A549 (cell line): ENCODE measurements around the gene C5orf34. TPM values are rescaled to one million over a fixed set of nuclear protein-coding genes. Genes with fewer than 3 reads are reported as not detected.

ENCODE experiments used
- ATAC-seq, 2 experiments: fragments of 200-7000 bp in 1 of 2; fragments of >200 bp in 1 of 2; cut with Nextera tagmentation in 1 of 2; cut with Tn5 transposase in 1 of 2; 3 replicates each; pipeline versions ENCODE4 v1.8.0 to v1.9.1; 2018 to 2020; ENCODE audit warnings: mild to moderate bottlenecking in 1 of 2, moderate library complexity in 1 of 2
- CTCF ChIA-PET: fragments of 300-600 bp; sonication (Branson Sonifier 250); formaldehyde crosslinking; extraction: SDS; loops from one replicate; lab custom pipeline; 2021; ENCODE audit warnings: antibody characterized with exemption, inconsistent platforms; lab: Yijun Ruan, JAX
- POLR2A ChIA-PET: fragments of 350-600 bp; formaldehyde crosslinking; extraction: SDS; loops from one replicate; lab custom pipeline; 2021; ENCODE audit warnings: antibody characterized with exemption, inconsistent platforms; lab: Yijun Ruan, JAX
- DNase-seq, 2 experiments: peaks; one replicate each; pipeline versions ENCODE4 v3.0.0 to v3.0.0-alpha.2; 2011 to 2016; ENCODE audit warnings: low read depth in 1 of 2, low spot score in 1 of 2
- FAIRE-seq: peaks from 2 replicates; lab custom pipeline; 2011; peaks lifted over from hg19 to GRCh38; lab: Jason Lieb, UNC
- H3K27ac ChIP-seq, 2 experiments: fragments of >200 bp; sonication (Bioruptor Twin); formaldehyde crosslinking; 3 replicates each; pipeline ENCODE4 v1.5.1; 2016 to 2017
- H3K4me1 ChIP-seq: fragments of >200 bp; sonication (Bioruptor Twin); formaldehyde crosslinking; 3 replicates; pipeline ENCODE4 v1.6.1; 2016
- H3K4me2 ChIP-seq: fragments of >200 bp; sonication (Bioruptor Twin); formaldehyde crosslinking; 3 replicates; pipeline ENCODE4 v1.6.1; 2016
- H3K4me3 ChIP-seq: fragments of >200 bp; sonication (Bioruptor Twin); formaldehyde crosslinking; 3 replicates; pipeline ENCODE4 v1.5.1; 2016
- H3K9me3 ChIP-seq: fragments of >200 bp; sonication (Bioruptor Twin); formaldehyde crosslinking; 3 replicates; pipeline ENCODE4 v1.6.1; 2016
- BHLHE40 ChIP-seq: IDR thresholded peaks from 2 replicates; pipeline ENCODE4 v1.6.1; 2012; ENCODE audit warnings: low read depth, low read length, inconsistent platforms
- CEBPB ChIP-seq, 2 experiments: fragments of >200 bp in 1 of 2; sonication (Bioruptor Twin) in 1 of 2; formaldehyde crosslinking in 1 of 2; IDR thresholded peaks; 2 replicates each; pipeline ENCODE4 v1.6.1; 2012 to 2016
- CHD4 ChIP-seq: fragments of 200-600 bp; sonication (generic); IDR thresholded peaks from 2 replicates; pipeline ENCODE4 v1.6.1; 2016; ENCODE audit warnings: antibody characterized with exemption, mild to moderate bottlenecking, borderline replicate concordance
- CTCF ChIP-seq: fragments of >200 bp; sonication (Bioruptor Twin); formaldehyde crosslinking; IDR thresholded peaks from 3 replicates; pipeline ENCODE4 v1.5.1; 2016
- EHF ChIP-seq: fragments of 250-450 bp; sonication (Bioruptor Pico); IDR thresholded peaks from 2 replicates; pipeline ENCODE4 v1.5.0; 2020; ENCODE audit warnings: mild to moderate bottlenecking
- FOSB ChIP-seq: fragments of 250-450 bp; sonication (Bioruptor Pico); IDR thresholded peaks from 2 replicates; pipeline ENCODE4 v1.5.0; 2020; ENCODE audit warnings: mild to moderate bottlenecking, moderate library complexity
- FOSL2 ChIP-seq, 2 experiments: fragments of 450-650 bp in 1 of 2; fragments of >200 bp in 1 of 2; sonication (Bioruptor Twin) in 1 of 2; formaldehyde crosslinking; IDR thresholded peaks; 2 replicates each; pipeline versions ENCODE4 v1.5.0 to v1.6.1; 2016 to 2020; ENCODE audit warnings: mild to moderate bottlenecking in 1 of 2, moderate library complexity in 1 of 2
- HEYL ChIP-seq: fragments of 250-450 bp; sonication (Bioruptor Pico); IDR thresholded peaks from 2 replicates; pipeline ENCODE4 v1.8.0; 2021; ENCODE audit warnings: mild to moderate bottlenecking, moderate library complexity
- HMGXB4 ChIP-seq: fragments of 250-450 bp; sonication (Bioruptor Pico); IDR thresholded peaks from 2 replicates; pipeline ENCODE4 v1.5.0; 2021; ENCODE audit warnings: mild to moderate bottlenecking, moderate library complexity, borderline replicate concordance
- KDM5A ChIP-seq: fragments of 200-600 bp; sonication (generic); IDR thresholded peaks from 2 replicates; pipeline ENCODE4 v1.6.1; 2016; ENCODE audit warnings: antibody characterized with exemption, mild to moderate bottlenecking
- MAFK ChIP-seq: fragments of 450-650 bp; IDR thresholded peaks from 2 replicates; pipeline ENCODE4 v1.6.1; 2014; ENCODE audit not compliant: partially characterized antibody
- POLR2A ChIP-seq: IDR thresholded peaks from 2 replicates; pipeline ENCODE4 v1.6.1; 2012; ENCODE audit warnings: mild to moderate bottlenecking, low read length
- POLR2AphosphoS2 ChIP-seq: conservative IDR thresholded peaks from 2 replicates; pipeline ENCODE4 v1.6.1; 2012; ENCODE audit warnings: low read length, improper control_type of control experiment, inconsistent platforms
- RARB ChIP-seq: fragments of 250-450 bp; sonication (Bioruptor Pico); IDR thresholded peaks from 2 replicates; pipeline ENCODE4 v1.8.0; 2021; ENCODE audit warnings: mild to moderate bottlenecking, moderate library complexity
- SMC3 ChIP-seq: fragments of >200 bp; sonication (Bioruptor Twin); formaldehyde crosslinking; IDR thresholded peaks from 3 replicates; pipeline ENCODE4 v1.6.1; 2018; ENCODE audit warnings: inconsistent platforms
- TFCP2L1 ChIP-seq: fragments of 250-450 bp; sonication (Bioruptor Pico); IDR thresholded peaks from 2 replicates; pipeline ENCODE4 v1.5.0; 2021; ENCODE audit warnings: mild to moderate bottlenecking
- TP53 ChIP-seq: fragments of 250-450 bp; sonication (Bioruptor Pico); IDR thresholded peaks from 2 replicates; pipeline ENCODE4 v1.5.0; 2021; ENCODE audit warnings: mild to moderate bottlenecking, moderate library complexity
- ZC3H11A ChIP-seq: fragments of 450-650 bp; IDR thresholded peaks from 2 replicates; pipeline ENCODE4 v1.6.1; 2014; ENCODE audit warnings: antibody characterized with exemption, mild to moderate bottlenecking
- ZSCAN20 ChIP-seq: fragments of 250-450 bp; sonication (Bioruptor Pico); IDR thresholded peaks from 2 replicates; pipeline ENCODE4 v1.8.0; 2022; ENCODE audit warnings: mild to moderate bottlenecking, moderate library complexity
- WGBS: methylation state at CpG from one replicate; pipeline ENCODE4 v1.1.6; 2017; ENCODE audit errors: missing lambda C conversion rate; 5-methylcytosine and 5-hydroxymethylcytosine counted together
- polyA plus RNA-seq, 4 experiments: library from polyadenylated mRNA; depleted of rRNA in 3 of 4; stranded (reverse); fragments of >200 nt; fragmentation: RNase III in 1 of 4; extraction: RNeasy Plus Mini Kit Qiagen cat#74134 plus additional on column Dnase treatment in 1 of 4; gene quantifications; 2 replicates in 3 of 4; 3 replicates in 1 of 4; pipeline ENCODE4 v1.2.3, GENCODE V29; 2011 to 2017
- TF ChIP-seq, protein P1 (sequence below): fragments of 250-450 bp; sonication (Bioruptor Pico); IDR thresholded peaks from 2 replicates; pipeline ENCODE4 v1.5.0; 2020; ENCODE audit warnings: low read depth, mild to moderate bottlenecking, moderate library complexity
- TF ChIP-seq, protein P2 (sequence below): fragments of >200 bp; sonication (Bioruptor Twin); formaldehyde crosslinking; IDR thresholded peaks from 3 replicates; pipeline ENCODE4 v1.6.1; 2016

C5orf34 gene
- polyA plus RNA-seq, 2 of the 4 experiments (the other 2 are of a cell fraction), result 7.6 to 16.1 TPM

GRCh38 chr5:43497311-43498104, 17.4 kb downstream of the C5orf34 start (continued):
- TF ChIP-seq, protein P1, sequence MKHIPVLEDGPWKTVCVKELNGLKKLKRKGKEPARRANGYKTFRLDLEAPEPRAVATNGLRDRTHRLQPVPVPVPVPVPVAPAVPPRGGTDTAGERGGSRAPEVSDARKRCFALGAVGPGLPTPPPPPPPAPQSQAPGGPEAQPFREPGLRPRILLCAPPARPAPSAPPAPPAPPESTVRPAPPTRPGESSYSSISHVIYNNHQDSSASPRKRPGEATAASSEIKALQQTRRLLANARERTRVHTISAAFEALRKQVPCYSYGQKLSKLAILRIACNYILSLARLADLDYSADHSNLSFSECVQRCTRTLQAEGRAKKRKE (CRISPR knock-in tag), result no peak
- TF ChIP-seq MAFK (no peak), KDM5A (no peak), POLR2A (no peak), TP53 (CRISPR knock-in tag) (no peak), SMC3 (no peak), FOSL2 (IDR thresholded peaks at IDR 0.05) (no peak), FOSL2 (CRISPR knock-in tag; IDR thresholded peaks at IDR 0.05) (no peak), HMGXB4 (CRISPR knock-in tag) (no peak), CHD4 (no peak), EHF (CRISPR knock-in tag) (no peak), RARB (CRISPR knock-in tag) (no peak)

DNA sequence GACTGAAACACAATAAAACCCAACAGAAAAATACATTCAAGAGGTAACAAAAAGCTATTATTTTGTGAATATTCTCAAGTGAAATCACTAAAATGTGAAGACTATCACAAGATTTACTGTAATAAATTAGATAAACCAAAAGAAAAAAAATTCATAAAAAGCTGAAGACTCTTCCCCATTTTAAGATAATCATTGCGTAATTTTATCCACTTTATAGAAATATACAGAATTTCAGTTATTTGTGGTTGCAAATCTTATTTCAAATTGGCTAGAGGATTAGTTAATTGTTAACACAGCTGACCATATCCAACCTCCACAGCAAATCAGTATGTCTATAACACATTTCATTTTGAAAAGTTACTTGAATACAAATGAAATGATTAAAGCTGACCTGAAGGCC, 23.6 kb downstream of the C5orf34 start:
- ChIA-PET CTCF (interaction anchor here (0.6 to 1.0 kb wide), 2 partner anchors 102 to 498 kb away, joined by 3 to 4 read pairs; no protein-coding TSS in a partner anchor), POLR2A (interaction anchor here (1.5 kb wide), 1 partner anchor 23 kb away, joined by 4 read pairs; the partner anchor contains the start of gene C5orf34)
- FAIRE-seq, result peak; percentile 18
- H3K4me1 ChIP-seq, result no peaks in the 10 kb centered on the region
- no peak overlapping the region for H3K4me3 ChIP-seq
- H3K27ac ChIP-seq, result no peak overlapping the region
- no peaks in the 10 kb centered on the region for H3K9me3 ChIP-seq
- peak in 1 of 2 experiments; percentile 39; a peak in 1 of 4 replicates for TF ChIP-seq CEBPB (IDR thresholded peaks at IDR 0.05)
- no peak for TF ChIP-seq BHLHE40
- H3K4me2 ChIP-seq, result no peak overlapping the region
- no peak for ATAC-seq
- DNase-seq, result no peak
- 93% methylated on average over 1 of the region's 1 CpG for WGBS

DNA sequence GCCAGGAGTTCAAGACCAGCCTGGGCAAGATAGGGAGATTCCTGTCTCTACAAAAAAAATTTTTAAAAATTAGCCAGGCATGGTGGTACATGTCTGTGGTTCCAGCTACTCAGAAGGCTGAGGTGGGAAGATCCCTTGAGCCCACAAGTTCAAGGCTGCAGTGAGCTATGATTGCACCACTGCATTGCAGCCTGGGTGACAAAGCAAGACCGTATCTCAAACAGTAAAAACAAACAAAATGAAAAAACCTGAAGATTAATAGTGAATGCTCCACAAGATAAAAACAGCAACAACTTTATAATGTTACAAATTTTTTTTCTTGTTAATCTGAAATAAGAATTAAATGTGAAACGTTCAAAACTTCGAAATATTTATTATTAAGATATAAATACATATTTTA, 28.6 kb downstream of the C5orf34 start:
- no peak for FAIRE-seq
- Histone ChIP-seq H3K4me1 (peaks cover 22% of the 10 kb centered on the region), H3K9me3 (no peaks in the 10 kb centered on the region), H3K27ac (no peak overlapping the region), H3K4me3 (no peak overlapping the region), H3K4me2 (no peak overlapping the region)
- CTCF ChIA-PET, result interaction anchor here (0.5 to 3.6 kb wide), 5 partner anchors 58 to 209 kb away, joined by 3 to 55 read pairs (median 4); no protein-coding TSS in a partner anchor
- no peak for ATAC-seq
- POLR2A ChIA-PET, result no interaction called here
- DNase-seq, result no peak
- WGBS, result 74% methylated on average over 3 of the region's 3 CpGs
- TF ChIP-seq BHLHE40, result no peak
- TF ChIP-seq CTCF, result no peak
- no peak for TF ChIP-seq KDM5A

DNA sequence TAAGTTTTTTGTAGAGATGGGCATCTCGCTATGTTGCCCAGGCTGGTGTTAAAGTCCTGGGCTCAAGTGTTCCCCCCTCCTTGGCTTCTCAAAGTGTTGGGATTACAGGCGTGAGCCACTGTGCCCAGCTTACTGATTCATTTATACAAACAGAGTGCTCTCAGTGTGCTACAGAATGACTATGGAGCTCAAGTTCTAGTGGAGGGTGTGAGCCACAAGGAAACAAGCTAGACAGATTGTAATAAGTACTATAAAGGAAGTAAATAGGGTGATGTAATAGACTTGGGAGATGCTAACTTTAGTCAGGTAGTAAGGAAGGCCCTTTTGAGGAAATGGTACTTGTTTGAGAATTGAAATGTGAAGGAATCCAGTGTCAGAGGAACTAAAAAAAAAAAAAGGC, 29.5 kb downstream of the C5orf34 start:
- no peak for TF ChIP-seq HMGXB4 (CRISPR knock-in tag)
- no peak for TF ChIP-seq ZC3H11A
- no peak for TF ChIP-seq ZSCAN20 (CRISPR knock-in tag)
- TF ChIP-seq HEYL (CRISPR knock-in tag), result no peak
- TF ChIP-seq TFCP2L1 (CRISPR knock-in tag), result no peak
- no peak for TF ChIP-seq BHLHE40
- no peak for TF ChIP-seq POLR2AphosphoS2
- TF ChIP-seq FOSB (CRISPR knock-in tag), result no peak
- TF ChIP-seq, protein P2, sequence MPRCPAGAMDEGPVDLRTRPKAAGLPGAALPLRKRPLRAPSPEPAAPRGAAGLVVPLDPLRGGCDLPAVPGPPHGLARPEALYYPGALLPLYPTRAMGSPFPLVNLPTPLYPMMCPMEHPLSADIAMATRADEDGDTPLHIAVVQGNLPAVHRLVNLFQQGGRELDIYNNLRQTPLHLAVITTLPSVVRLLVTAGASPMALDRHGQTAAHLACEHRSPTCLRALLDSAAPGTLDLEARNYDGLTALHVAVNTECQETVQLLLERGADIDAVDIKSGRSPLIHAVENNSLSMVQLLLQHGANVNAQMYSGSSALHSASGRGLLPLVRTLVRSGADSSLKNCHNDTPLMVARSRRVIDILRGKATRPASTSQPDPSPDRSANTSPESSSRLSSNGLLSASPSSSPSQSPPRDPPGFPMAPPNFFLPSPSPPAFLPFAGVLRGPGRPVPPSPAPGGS, result no peak
- TF ChIP-seq RARB (CRISPR knock-in tag), result no peak
- no peak for TF ChIP-seq POLR2A
- TF ChIP-seq, all 56 proteins: peak for 0
- Histone ChIP-seq H3K4me1 (peaks cover 22% of the 10 kb centered on the region), H3K27ac (peak overlapping the region in 1 of 2 experiments; percentile 96; a peak in 1 of 6 replicates), H3K9me3 (no peaks in the 10 kb centered on the region), H3K4me2 (peak overlapping the region; percentile 8; the same call in 1 of the 3 replicates), H3K4me3 (no peak overlapping the region)
- ATAC-seq (no peak), DNase-seq (peak in 1 of 2 experiments; percentile 18), FAIRE-seq (no peak)
- ChIA-PET POLR2A (interaction anchor here (2.1 to 2.8 kb wide), 3 partner anchors 10 to 364 kb away, joined by 13 to 31 read pairs (median 29); partner anchors contain the start of genes HMGCS1 and ZNF131), CTCF (interaction anchor here (0.6 to 3.6 kb wide), 10 partner anchors 13 to 254 kb away, joined by 4 to 55 read pairs (median 7); partner anchors contain the start of gene HMGCS1)
- WGBS, result 88% methylated on average over 1 of the region's 2 CpGs
